Kidney tubule cell (primary cell): Measurements from ENCODE around the gene PLEKHA6.

Experiments used
- DNase-seq: peaks from one replicate; pipeline ENCODE4 v3.0.0-alpha.2; 2018; ENCODE audit warnings: low spot score

PLEKHA6 gene

DNA sequence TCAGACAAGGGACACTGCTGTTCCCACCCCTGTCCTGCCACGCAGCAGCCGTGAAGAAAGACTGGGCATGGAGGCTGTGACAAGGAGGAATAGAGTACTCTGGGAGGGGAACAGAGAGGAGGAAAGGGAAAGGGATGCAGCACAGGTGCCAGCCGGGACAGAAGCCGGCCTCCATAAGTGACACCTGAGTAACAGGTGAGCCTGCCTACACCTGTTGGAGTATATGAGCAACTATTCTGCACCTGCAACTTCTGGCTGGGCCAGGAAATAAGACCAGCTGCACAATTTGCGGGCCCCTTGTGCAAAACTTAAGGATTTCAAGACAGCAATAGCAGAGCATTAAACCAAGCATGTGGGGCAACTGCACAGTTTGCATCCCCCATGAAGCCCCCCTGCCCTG, 73.4 kb downstream of the PLEKHA6 start:
- no peak for DNase-seq

DNA sequence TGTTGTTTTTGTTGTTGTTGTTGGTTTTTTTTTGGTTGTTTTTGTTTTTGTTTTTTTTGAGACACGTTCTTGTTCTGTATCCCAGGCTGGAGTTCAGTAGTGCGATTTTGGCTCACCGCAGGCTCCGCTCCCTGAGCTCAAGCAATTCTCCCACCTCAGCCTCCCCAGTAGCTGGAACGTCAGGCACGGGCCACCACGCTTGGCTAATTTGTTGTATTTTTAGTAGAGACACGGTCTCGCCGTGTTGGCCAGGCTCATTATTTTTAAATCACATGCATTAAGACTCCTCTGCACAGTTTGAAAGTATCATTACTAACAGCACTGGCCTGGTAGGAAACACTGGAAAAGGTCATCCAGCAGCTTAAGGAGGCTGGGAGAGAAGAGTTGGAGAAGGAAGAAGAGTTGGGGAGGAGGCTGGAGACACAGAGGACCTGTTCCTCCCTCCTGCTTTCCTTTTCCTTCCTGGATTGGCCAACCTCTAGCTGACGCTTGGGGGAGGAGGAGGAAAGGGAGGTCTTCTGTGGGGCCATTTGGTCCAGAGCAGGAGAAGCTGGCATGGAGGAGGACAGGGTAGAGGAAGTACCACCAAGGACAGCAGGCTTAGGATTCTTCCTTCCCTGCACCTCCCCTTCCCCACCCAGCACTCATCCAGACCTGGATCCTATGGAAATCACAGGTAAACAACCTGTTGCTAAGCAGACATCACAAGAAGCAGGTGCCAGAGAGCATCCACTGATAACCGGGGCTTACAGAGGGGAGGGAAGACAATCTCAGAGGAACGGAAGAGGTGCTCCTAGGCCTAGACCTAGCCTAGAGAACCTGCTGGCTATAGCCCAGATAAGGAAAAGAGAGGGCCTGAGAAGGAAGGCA, 74.1 kb downstream of the PLEKHA6 start:
- DNase-seq = peak; percentile 62

DNA sequence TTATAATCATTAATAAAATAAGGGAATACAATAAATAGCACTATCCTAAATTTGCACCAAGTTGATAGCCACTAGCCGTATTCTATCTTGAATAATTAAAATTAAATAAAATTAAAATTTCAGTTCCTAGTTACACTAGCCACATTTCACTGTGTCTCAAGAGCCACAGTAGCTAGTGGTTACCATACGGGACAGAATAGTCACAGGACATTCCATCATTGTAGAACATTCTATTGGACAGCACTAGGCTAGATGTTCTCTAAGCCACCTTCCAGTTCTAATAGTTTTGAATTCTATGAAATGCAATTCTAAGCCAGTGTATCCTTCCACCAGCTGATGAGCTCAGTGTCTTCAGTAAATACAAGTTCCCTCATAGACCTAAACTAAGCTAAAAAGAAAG, 74.8 kb downstream of the PLEKHA6 start:
- no peak for DNase-seq

DNA sequence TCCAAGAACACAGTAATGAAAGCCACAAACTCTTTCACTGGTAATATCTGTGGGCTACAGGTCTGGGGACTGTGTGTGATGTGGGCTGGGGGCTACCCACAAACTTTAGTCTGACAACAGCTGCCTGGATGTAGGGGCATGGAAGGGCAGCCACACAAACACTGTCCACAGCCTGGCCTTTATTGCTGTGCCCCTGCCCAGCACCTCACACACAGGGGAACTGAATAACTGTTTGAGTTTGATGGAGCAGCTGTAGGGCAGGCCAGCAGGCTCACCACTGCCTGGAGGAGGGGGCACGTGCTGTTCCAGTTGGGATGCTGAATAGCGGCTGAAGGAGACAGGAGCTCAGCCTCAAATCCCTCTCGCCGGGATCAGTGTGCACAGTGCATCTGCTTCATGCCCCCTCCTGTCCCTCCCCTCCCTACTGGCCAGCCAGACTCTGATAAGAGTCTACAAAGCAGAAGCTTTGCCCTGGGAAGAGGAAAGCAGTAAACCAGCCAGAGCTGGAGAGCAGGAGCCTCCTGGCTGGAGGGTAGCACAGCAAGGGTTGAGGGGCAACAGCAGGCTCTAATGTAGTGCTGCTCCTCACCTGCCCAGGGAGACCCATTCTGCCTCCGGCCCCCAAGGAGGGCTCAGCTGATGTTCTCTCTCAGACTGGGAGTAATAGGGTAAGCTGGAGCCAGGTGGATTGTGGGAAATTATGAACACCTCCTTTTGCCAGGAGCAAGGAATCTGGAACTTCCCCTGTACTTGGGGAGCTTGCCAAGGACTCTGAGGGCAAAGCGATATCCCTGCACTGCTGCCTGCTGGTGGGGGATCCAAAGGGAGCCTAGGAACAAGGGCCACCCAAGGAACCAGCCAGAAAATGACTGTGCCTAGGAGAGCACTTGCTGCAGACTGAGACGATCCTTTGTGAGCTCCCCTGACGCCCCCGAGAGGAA, 75.7 kb downstream of the PLEKHA6 start:
- DNase-seq = peak; percentile 28

DNA sequence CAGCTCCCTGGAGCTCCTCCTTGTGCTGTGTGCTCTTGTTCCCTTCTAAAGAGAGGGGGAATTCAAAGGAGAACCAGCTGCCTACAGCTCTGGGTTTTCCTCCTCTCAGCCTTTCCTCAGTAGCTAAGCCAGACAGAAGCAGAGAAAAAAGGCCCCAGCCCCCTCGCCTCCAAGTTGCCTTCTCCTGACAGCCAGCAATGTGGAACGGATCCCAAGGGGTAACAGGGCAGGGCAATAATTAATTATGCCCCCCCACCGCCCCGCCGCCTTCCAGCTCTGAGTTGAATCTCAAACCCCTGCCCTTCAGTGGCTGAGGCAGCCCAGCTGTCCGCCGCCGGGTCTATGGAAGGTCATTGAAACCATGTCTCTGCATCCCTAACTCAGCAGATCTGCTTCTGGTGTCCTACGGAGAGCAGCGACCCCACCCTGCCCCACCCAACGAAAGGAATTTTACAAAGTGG, 76.9 kb downstream of the PLEKHA6 start:
- no peak for DNase-seq

DNA sequence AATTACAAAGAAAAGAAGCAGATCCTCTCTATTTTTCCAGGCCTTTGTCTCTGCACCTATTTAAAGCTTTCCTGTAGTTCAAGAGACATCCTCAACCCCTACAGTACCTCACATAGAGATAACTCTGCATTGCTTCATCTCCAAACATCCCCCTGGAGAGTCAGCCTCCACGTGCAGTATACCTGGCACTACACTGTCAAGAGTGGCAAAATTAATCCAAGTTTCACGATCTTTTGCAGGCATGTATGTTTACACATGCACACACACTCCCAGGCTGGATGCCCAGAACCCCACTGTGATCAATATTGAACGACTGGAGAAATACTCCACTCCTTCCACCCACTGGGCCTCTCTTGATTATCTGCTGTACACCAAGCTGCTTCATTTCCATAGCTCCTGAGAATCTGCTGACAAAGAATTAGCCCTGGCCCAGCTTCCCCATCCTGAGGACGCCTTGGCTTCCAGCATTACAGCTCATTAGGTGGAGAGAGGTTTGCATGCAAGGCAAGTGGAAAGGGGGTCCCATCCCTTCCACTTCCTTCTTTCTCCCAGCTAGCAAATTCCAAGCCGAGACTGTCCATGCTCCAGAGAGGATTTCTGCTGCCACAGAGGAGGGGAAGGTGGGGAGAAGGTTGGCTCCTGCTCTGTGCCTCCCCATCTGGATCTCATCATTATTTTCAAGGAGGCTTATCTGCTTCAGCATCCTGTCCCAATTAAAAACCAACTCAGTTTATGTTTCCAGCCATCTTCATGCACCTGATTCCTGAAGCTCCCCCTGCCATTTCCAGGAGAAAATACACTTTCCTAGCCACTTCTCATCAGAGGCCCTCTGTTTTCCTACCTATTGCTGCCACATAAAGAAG, 79.4 kb downstream of the PLEKHA6 start:
- no peak for DNase-seq

DNA sequence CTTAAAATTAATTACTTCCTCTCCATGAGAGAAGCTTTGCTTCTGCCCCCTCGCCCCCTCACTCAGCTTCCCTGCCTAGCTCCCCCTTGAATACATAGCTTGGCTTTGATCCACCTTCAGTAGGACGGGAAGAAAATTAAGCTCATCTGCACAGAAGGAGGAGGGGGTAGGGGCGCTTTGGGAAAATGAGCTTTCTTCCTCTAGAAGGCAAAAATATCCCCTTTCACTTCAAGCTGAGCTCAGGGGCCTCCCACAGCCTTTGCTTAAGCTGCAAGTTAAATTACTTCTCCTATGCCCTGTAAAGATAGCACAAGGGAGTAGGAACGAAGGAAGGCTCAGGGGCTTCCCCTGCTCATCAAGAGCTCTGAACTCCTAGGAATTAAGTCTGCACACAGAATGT, 80.8 kb downstream of the PLEKHA6 start:
- no peak for DNase-seq

DNA sequence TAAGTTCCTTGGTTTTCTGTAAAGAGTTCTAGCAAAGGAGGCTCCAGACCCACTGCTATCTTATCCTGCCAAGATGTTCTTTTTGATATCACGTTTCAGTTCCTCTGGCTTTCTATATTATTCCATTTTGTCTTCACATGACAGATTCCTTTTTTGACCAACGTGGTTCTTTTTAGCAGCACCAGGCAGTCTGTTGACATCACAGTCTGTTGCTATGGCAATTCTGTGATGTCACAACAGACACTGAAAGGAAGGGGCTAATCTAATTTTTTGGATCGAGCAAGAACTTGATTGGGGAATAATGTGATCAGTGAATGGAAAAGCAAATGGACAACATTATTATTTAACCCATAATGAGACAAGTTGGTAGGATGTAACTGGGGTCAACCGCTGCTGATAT, 81.5 kb downstream of the PLEKHA6 start:
- DNase-seq = peak; percentile 34

DNA sequence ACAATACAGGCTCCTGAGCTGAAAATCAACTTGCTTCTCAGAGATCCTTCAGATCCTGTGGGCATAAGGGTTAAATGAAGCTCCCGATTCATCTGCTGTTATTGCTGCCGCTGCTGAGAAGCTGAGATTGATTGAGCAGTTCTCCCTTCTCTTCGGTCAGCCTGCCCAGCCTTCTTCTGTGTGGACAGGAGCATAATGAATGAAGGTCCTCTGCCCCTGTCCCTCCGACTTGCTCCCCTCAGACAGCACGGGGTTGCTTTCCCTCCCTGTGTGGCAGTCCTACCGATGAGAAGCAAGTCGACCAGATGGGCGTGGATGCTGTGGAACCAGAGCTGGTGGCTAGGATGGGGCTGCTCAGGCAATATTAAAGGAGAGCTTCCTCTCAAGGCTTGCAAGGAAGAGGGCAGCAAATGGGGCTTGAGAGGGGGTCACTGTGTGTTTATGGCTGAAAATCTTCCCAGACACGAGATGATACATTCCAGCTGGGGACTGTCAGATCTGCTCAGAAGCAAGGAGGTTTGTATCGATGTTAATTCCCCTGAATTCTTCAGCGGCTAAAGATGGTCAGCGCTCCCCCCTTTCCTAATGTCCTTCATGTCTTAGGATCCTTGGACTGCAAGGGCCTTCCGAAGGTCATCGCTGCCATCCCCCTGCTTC, 82.0 kb downstream of the PLEKHA6 start:
- DNase-seq = no peak

DNA sequence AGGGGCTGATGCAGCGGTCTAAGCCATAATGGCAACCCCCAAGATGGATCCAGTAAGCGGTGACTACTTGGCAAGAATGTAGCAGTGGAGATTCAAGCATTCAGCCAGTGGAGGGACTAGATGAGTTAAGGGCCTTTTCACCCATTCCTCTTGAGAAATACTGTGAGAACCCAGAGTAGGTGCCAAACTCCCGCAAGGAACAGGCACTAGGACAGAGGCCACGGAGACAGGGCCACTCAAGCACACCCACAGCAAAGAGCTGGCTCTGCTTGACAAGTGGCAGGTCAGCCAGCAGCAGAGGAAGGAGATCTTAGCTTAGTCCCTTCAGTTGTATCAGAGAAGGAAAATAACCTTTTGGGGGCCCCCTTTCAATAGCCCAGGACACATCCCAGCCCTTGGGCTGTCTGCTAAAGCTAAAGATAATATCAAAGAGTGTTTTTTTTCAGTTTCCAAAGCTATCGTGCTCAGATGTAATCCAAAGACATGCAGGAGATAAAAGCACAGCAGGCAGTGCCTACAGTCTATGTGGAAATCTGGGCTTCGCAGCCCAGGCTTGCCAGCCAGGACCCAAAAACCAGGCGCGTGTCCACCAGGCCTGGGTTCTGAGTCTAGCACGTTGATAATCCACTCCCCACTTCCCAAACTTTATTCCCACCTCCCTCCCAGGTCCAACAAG, 83.9 kb downstream of the PLEKHA6 start:
- DNase-seq = no peak

DNA sequence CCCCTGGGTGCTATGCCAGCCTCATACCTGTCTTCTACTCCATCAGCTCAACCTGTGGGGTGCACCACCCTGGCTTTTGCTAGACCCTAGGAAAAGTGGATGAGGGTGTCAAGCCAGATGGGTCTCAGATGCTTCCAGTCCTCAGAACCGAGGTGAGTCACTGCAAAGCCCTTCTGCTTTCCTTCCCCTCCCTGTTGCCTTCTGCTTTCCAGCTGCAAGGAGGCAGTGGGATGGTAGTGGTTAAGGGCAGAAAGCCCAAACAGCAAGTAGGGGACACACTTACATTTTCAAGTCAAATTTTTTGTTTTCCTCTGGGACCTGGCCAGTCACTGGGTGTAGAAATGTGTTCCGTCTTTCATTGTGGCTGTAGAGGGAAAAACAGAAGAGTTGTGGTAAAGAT, 85.3 kb downstream of the PLEKHA6 start:
- DNase-seq = no peak

DNA sequence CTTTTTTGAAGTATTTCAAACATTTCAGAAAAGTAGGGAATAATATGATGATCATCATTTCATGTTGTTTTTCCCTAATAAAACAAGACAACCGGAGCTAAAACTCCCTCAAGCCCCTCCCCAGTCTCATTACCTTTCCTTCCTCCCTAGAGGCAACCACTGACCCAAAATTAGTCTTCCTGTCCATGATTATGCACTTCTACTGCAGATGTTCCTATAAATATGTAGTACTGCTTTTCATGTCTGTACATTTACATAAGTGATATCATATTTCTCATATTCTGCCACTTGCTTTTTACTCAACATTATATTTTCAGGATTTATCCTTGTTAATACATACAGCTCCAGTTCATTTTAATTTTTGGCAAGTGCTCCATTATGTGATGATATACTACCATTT, 87.2 kb downstream of the PLEKHA6 start:
- DNase-seq = no peak

DNA sequence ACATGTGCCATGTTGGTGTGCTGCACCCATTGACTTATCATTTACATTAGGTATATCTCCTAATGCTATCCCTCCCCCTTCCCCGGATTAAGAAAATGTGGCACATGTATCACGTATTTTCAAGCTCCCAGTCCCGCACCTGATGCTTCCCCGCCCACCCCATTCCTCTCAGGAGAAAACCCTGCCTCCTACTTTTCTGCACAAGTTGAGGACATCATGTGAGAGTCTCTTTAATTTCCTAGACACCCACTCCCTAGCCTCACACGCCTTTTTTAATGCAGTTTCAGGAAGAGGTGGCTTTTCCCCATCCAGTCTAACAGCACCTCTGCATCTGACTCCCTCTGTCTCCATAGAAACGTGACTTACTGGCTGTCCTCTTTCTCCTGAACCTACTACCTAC, 87.8 kb downstream of the PLEKHA6 start:
- no peak for DNase-seq

DNA sequence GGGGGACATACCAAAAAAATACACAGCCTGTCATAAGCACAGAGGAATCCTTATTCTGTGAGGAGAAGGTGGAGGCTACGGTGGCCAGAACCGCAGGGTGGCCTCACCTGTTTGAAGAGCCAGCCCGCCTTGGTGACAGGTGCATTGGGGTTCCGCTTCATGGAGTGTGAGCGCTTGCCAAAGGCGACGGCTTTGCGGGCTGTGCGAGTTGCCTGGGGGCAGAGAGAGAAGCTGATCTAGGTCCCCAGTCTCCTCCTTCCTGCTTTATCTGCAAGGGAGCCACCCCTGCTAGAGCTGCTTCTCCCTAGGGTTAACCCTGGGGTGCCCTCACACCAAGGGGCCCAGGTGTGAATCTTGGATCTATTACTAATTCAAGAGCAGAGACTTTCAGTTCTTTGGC, 91.6 kb downstream of the PLEKHA6 start:
- peak; percentile 39 for DNase-seq

DNA sequence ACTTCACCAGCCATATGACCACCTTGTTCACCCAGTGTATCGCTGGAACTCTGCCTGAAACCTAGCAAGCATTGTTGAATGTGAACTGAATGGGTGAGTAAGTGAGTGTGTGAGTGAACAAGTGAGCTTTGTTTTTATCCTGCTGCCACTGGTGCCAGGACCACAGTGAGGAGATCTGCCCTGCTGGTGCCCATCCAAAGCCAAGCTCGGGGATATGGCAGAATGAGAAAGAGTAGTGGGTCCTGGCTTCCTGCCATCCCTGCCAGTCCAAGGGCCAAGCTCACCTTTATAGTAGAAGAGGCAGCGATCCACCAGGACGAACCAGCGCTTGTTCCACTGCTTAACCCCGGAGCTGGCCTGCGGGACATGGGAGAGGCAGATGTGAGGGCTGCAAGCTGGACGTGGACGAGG, 92.5 kb downstream of the PLEKHA6 start:
- peak; percentile 85 for DNase-seq

DNA sequence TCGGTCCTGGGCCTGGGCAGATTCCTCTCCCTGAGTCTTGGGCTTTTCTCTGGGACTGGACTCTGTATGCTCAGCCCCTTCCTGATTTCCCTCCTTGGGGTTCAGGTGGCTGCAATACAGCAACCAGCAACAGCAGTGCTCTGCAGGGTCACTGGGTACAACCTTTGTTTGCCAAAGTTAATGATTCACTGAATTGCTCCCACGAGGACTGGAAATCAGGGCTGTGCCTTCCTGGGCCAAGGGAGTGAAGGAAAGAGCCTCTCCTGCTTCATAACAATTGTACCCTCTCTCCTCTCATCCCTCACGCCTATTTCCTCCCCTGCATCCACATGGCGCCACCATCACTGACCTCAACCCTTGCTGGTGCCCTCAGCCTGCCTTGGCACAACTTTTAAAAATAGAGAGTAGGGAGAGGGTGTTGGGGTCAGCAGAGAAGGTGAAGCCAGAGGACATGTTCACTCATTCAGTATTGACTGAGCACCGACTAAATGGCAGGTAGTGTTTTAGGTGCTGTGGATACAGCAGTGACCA, 93.2 kb downstream of the PLEKHA6 start:
- DNase-seq = peak; percentile 67

DNA sequence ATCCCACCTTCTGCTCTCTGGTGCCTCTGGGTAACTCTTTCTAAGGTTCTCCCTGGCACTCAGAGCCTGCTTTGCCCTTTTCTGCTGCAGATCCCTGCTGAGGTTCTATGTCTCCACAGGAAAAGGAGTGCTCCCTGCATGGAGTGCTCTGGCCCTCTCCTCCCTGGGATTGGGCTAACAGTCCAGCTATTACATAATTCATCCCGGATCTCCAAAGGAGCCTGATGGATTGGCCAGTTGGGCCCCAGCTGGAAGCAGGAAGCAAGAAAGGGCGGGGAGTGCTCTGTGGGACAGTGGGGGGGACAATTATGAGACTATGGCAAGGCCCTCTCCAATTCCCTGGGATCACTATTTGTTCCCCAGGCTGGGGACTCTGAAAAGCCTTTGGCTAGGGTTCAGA, 94.1 kb downstream of the PLEKHA6 start:
- no peak for DNase-seq

DNA sequence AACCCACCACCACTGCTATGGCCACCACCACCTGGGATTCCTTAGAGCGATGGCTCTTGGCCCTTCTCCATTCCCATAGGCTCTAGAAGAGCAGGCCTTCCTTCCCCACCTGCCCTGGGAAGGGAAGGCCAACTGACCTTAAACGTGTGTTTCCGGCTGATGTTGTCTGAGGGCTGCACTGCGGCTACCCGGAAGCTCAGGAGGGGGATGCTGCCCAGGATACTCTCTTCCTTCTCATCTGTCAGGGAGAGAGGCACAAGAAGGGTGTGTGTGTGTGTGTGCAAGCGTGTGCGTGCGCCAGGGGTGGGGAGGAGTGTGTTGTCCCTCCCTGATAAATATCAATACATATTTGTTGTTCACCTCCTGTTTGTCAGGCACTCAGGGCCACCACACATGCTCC, 94.9 kb downstream of the PLEKHA6 start:
- DNase-seq = no peak

DNA sequence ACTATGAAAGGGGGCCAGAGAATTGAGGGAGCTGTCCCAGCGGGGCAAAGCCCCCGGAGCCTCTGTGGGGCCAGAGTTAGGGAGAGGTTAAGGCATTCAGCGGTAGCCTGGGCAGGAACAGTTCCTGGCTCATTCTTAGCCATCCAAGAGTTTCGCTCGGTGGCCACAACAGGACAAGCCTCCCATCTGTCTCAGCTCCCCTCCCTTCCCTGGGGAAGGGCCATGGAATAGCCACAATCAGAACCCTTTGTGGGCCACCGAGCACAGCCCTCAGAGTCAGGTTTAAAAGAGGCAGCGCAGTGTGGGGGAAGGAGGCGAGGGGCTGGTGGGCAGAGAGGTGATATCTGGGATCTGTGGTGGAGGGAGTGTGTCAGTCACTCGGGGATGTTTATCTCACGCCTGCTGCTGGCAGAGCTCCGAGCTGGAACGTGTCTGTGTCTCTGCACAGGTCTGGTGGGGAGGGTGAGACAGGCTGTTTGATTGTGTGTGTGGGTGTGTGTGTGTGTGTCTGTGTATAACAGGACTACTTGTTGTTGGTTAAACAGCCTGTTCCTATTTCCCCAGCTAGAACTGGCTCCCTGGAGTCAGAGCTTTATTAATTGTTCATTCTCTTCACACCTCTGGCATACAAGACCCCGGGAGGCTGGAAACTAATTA, 96.3 kb downstream of the PLEKHA6 start:
- DNase-seq = no peak
